ENCODE measurements around the gene IL17RE. TPM values are rescaled to one million over a fixed set of nuclear protein-coding genes. Genes with fewer than 3 reads are reported as not detected.

The IL17RE gene
- total and polyA plus RNA-seq, 2 of the 13 experiments (the other 11 are each of a cell fraction or from before 2014, with no cell fraction given), result 14.5 to 24.1 TPM

DNA sequence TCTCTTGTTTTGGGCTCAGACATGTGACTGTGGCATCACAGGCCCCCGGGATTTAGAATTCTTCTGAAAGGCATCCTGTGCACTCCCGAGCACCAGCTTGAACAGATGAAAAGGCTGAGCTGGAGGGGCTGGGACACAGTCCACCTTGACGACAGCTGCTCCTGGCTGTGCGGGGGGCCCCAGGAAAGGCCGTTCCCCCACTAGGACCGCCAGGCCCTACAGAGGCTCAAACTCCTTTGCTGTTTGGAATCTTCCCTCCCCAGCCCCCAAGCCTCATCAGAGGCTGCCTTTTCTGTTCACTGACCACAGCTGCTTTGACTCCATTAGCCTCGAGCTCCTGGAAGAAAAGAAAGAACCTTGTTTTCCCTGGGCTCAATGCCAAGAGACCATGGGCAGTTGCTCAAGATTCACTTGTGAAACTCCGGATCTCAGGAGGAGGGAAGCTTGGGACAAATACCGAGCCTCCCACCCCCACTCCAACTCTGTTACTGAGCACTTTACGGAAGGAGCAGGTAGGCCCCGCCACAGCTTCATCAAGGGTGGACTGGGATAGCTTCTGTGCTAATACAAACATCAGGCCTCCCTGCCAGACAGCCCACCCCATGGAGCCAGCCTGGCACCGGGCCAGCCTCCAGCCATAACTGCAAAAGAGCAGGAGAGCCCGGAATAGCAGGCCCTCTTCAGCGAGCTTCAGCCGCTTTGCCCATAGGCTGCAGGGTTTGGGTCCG, 38.3 kb upstream of the IL17RE start (continued):
- no peak for TF ChIP-seq KMT2A (CRISPR knock-in tag; IDR thresholded peaks at IDR 0.05)
- TF ChIP-seq, protein P1, sequence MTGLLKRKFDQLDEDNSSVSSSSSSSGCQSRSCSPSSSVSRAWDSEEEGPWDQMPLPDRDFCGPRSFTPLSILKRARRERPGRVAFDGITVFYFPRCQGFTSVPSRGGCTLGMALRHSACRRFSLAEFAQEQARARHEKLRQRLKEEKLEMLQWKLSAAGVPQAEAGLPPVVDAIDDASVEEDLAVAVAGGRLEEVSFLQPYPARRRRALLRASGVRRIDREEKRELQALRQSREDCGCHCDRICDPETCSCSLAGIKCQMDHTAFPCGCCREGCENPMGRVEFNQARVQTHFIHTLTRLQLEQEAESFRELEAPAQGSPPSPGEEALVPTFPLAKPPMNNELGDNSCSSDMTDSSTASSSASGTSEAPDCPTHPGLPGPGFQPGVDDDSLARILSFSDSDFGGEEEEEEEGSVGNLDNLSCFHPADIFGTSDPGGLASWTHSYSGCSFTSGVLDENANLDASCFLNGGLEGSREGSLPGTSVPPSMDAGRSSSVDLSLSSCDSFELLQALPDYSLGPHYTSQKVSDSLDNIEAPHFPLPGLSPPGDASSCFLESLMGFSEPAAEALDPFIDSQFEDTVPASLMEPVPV (CRISPR knock-in tag; IDR thresholded peaks at IDR 0.05), result peak; percentile 73
- TF ChIP-seq ZFX (CRISPR knock-in tag; IDR thresholded peaks at IDR 0.05; ENCODE audit: low read depth), result peak; percentile 91
- TF ChIP-seq, protein P2, sequence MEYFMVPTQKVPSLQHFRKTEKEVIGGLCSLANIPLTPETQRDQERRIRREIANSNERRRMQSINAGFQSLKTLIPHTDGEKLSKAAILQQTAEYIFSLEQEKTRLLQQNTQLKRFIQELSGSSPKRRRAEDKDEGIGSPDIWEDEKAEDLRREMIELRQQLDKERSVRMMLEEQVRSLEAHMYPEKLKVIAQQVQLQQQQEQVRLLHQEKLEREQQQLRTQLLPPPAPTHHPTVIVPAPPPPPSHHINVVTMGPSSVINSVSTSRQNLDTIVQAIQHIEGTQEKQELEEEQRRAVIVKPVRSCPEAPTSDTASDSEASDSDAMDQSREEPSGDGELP (IDR thresholded peaks at IDR 0.05; ENCODE audit: borderline replicate concordance, low read depth), result peak; percentile 25
- TF ChIP-seq CREB1 (IDR thresholded peaks at IDR 0.05), result no peak
- 0 out of 2 replicates have a peak, but pooled peaks have one; percentile 21 for TF ChIP-seq CREB1 (CRISPR knock-in tag; IDR thresholded peaks at IDR 0.05)
- TF ChIP-seq ZBTB20 (CRISPR knock-in tag; IDR thresholded peaks at IDR 0.05; ENCODE audit: borderline replicate concordance, low read depth), result 0 out of 2 replicates have a peak, but pooled peaks have one; percentile 16
- TF ChIP-seq, protein P3, sequence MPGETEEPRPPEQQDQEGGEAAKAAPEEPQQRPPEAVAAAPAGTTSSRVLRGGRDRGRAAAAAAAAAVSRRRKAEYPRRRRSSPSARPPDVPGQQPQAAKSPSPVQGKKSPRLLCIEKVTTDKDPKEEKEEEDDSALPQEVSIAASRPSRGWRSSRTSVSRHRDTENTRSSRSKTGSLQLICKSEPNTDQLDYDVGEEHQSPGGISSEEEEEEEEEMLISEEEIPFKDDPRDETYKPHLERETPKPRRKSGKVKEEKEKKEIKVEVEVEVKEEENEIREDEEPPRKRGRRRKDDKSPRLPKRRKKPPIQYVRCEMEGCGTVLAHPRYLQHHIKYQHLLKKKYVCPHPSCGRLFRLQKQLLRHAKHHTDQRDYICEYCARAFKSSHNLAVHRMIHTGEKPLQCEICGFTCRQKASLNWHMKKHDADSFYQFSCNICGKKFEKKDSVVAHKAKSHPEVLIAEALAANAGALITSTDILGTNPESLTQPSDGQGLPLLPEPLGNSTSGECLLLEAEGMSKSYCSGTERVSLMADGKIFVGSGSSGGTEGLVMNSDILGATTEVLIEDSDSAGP (CRISPR knock-in tag; IDR thresholded peaks at IDR 0.05; ENCODE audit: borderline replicate concordance), result peak; percentile 32; the same call in 1 of the 2 replicates
- peak; percentile 17; the same call in 1 of the 2 replicates for TF ChIP-seq BORCS8-MEF2B (CRISPR knock-in tag; IDR thresholded peaks at IDR 0.05)
- no peak; the same call in 1 of the 2 replicates for TF ChIP-seq ZBTB38 (CRISPR knock-in tag; IDR thresholded peaks at IDR 0.05)
- TF ChIP-seq, protein P4, sequence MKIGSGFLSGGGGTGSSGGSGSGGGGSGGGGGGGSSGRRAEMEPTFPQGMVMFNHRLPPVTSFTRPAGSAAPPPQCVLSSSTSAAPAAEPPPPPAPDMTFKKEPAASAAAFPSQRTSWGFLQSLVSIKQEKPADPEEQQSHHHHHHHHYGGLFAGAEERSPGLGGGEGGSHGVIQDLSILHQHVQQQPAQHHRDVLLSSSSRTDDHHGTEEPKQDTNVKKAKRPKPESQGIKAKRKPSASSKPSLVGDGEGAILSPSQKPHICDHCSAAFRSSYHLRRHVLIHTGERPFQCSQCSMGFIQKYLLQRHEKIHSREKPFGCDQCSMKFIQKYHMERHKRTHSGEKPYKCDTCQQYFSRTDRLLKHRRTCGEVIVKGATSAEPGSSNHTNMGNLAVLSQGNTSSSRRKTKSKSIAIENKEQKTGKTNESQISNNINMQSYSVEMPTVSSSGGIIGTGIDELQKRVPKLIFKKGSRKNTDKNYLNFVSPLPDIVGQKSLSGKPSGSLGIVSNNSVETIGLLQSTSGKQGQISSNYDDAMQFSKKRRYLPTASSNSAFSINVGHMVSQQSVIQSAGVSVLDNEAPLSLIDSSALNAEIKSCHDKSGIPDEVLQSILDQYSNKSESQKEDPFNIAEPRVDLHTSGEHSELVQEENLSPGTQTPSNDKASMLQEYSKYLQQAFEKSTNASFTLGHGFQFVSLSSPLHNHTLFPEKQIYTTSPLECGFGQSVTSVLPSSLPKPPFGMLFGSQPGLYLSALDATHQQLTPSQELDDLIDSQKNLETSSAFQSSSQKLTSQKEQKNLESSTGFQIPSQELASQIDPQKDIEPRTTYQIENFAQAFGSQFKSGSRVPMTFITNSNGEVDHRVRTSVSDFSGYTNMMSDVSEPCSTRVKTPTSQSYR (CRISPR knock-in tag; IDR thresholded peaks at IDR 0.05; ENCODE audit: borderline replicate concordance), result no peak
- TF ChIP-seq TARDBP (CRISPR knock-in tag; IDR thresholded peaks at IDR 0.05), result peak; percentile 56; the same call in 1 of the 2 replicates
- peak; percentile 26; the same call in 1 of the 2 replicates for TF ChIP-seq ZNF503 (CRISPR knock-in tag; IDR thresholded peaks at IDR 0.05)
- TF ChIP-seq PHF21A (CRISPR knock-in tag; IDR thresholded peaks at IDR 0.05), result peak; percentile 69
- 0 out of 2 replicates have a peak, but pooled peaks have one; percentile 28 for TF ChIP-seq SNAPC2 (CRISPR knock-in tag; IDR thresholded peaks at IDR 0.05)
- 0 out of 2 replicates have a peak, but pooled peaks have one; percentile 66 for TF ChIP-seq EEA1 (CRISPR knock-in tag; IDR thresholded peaks at IDR 0.05; ENCODE audit: borderline replicate concordance)
- TF ChIP-seq MEF2D (CRISPR knock-in tag; IDR thresholded peaks at IDR 0.05), result peak; percentile 16; the same call in 1 of the 2 replicates
- no peak for TF ChIP-seq TEAD3 (CRISPR knock-in tag; optimal IDR thresholded peaks at IDR 0.05; ENCODE audit: borderline replicate concordance)

All from HepG2 (cell line).